HCT116 (cell line): Measurements from ENCODE around the gene COPG2.

Experiments
- EZH2 ChIP-seq: fragments of 200-600 bp; sonication (generic); IDR thresholded peaks from 2 replicates; pipeline ENCODE4 v1.6.1; 2017; ENCODE audit warnings: antibody characterized with exemption, mixed run types
- EZH2phosphoT487 ChIP-seq: fragments of 200-600 bp; IDR thresholded peaks from 2 replicates; pipeline ENCODE4 v1.6.1; 2018; ENCODE audit warnings: antibody characterized with exemption, borderline replicate concordance
- TF ChIP-seq, protein P1 (sequence below), 3 experiments: fragments of 200-600 bp in 1 of 3; sonication (generic) in 1 of 3; IDR thresholded peaks in 2 of 3; conservative IDR thresholded peaks in 1 of 3; 2 replicates each; pipeline ENCODE4 v1.5.1; 2012 to 2017; ENCODE audit warnings: low read depth in 2 of 3, low read length in 2 of 3, antibody characterized with exemption in 1 of 3, borderline replicate concordance in 1 of 3, control low read depth in 1 of 3, mild to moderate bottlenecking in 1 of 3, mixed read lengths in 1 of 3, mixed run types in 1 of 3, moderate library complexity in 1 of 3; ENCODE audit not compliant: insufficient read depth in 1 of 3

DNA sequence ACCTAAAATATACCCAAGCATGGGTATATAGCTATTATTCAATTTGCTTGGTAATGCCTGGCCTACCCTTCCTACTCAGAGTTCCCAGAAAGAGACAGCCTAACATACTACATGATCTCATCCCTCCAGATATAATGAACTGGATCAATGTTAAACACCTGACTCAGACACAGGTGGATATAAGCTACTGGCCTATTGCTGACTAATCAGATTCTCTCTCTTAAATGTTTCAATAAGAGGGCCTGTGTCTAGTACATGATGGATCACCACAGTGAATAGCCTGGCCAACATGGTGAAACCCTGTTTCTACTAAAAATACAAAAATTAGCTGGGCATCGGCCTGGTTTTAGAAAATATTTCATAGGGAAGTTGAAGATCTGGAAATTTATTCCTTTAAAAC lies 54.1 kb downstream of the COPG2 start:
- TF ChIP-seq EZH2phosphoT487 (no peak), EZH2 (no peak)
- TF ChIP-seq, protein P1, sequence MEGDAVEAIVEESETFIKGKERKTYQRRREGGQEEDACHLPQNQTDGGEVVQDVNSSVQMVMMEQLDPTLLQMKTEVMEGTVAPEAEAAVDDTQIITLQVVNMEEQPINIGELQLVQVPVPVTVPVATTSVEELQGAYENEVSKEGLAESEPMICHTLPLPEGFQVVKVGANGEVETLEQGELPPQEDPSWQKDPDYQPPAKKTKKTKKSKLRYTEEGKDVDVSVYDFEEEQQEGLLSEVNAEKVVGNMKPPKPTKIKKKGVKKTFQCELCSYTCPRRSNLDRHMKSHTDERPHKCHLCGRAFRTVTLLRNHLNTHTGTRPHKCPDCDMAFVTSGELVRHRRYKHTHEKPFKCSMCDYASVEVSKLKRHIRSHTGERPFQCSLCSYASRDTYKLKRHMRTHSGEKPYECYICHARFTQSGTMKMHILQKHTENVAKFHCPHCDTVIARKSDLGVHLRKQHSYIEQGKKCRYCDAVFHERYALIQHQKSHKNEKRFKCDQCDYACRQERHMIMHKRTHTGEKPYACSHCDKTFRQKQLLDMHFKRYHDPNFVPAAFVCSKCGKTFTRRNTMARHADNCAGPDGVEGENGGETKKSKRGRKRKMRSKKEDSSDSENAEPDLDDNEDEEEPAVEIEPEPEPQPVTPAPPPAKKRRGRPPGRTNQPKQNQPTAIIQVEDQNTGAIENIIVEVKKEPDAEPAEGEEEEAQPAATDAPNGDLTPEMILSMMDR (IDR thresholded peaks at IDR 0.05 in 2 of 3, conservative IDR thresholded peaks at IDR 0.05 in 1 of 3; ENCODE audit: borderline replicate concordance in 1 of 3, insufficient read depth in 1 of 3, low read depth in 2 of 3, low read length in 2 of 3), result no peak
